ENCODE measurements around the gene SOWAHD.

- TF ChIP-seq CTCF (IDR thresholded peaks at IDR 0.05; ENCODE audit: insufficient read depth, low read length, poor library complexity, severe bottlenecking): no peak
- no peak for TF ChIP-seq EZH2phosphoT487 (conservative IDR thresholded peaks at IDR 0.05; ENCODE audit: low read length)
Measured at GRCh38 chrX:119783026-119783425, 24.6 kb downstream of the SOWAHD start.
